PFSK-1 (cell line): ENCODE data around the gene TAAR2.

Source experiments
- FOXP2 ChIP-seq: optimal IDR thresholded peaks from 2 replicates; pipeline ENCODE3; 2011; ENCODE audit warnings: borderline replicate concordance, control low read depth, inconsistent platforms; ENCODE audit not compliant: insufficient read depth; ENCODE audit errors: extremely low read length, extremely low read depth
- POLR2AphosphoS5 ChIP-seq: IDR thresholded peaks from 2 replicates; pipeline ENCODE4 v1.6.1; 2012; ENCODE audit warnings: low read depth, mild to moderate bottlenecking, control low read depth, low read length, moderate library complexity
- SIN3A ChIP-seq: IDR thresholded peaks from 2 replicates; pipeline ENCODE4 v1.6.1; 2012; ENCODE audit warnings: mild to moderate bottlenecking, low read length, moderate library complexity, borderline replicate concordance; ENCODE audit not compliant: insufficient read depth
- TAF1 ChIP-seq: IDR thresholded peaks from 2 replicates; pipeline ENCODE4 v1.6.1; 2012; ENCODE audit warnings: low read length, control low read depth, borderline replicate concordance; ENCODE audit not compliant: insufficient read depth
- TF ChIP-seq, protein P1 (sequence below), 2 experiments: IDR thresholded peaks; 2 replicates each; pipeline versions ENCODE4 v1.6.1 to v1.8.0; 2011 to 2012; ENCODE audit warnings: low read depth in 2 of 2, low read length in 2 of 2, control low read depth in 1 of 2, inconsistent platforms in 1 of 2, mild to moderate bottlenecking in 1 of 2, moderate library complexity in 1 of 2; ENCODE audit not compliant: insufficient read depth in 1 of 2

TAAR2 gene

GRCh38 chr6:132664309-132665034 is 40.4 kb upstream of the TAAR2 start:
- TF ChIP-seq TAF1, result no peak
- TF ChIP-seq, protein P1, sequence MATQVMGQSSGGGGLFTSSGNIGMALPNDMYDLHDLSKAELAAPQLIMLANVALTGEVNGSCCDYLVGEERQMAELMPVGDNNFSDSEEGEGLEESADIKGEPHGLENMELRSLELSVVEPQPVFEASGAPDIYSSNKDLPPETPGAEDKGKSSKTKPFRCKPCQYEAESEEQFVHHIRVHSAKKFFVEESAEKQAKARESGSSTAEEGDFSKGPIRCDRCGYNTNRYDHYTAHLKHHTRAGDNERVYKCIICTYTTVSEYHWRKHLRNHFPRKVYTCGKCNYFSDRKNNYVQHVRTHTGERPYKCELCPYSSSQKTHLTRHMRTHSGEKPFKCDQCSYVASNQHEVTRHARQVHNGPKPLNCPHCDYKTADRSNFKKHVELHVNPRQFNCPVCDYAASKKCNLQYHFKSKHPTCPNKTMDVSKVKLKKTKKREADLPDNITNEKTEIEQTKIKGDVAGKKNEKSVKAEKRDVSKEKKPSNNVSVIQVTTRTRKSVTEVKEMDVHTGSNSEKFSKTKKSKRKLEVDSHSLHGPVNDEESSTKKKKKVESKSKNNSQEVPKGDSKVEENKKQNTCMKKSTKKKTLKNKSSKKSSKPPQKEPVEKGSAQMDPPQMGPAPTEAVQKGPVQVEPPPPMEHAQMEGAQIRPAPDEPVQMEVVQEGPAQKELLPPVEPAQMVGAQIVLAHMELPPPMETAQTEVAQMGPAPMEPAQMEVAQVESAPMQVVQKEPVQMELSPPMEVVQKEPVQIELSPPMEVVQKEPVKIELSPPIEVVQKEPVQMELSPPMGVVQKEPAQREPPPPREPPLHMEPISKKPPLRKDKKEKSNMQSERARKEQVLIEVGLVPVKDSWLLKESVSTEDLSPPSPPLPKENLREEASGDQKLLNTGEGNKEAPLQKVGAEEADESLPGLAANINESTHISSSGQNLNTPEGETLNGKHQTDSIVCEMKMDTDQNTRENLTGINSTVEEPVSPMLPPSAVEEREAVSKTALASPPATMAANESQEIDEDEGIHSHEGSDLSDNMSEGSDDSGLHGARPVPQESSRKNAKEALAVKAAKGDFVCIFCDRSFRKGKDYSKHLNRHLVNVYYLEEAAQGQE (IDR thresholded peaks at IDR 0.05; ENCODE audit: insufficient read depth in 1 of 2, low read depth in 2 of 2, low read length in 2 of 2), result no peak
- TF ChIP-seq SIN3A, result no peak
- TF ChIP-seq FOXP2, result no peak

DNA sequence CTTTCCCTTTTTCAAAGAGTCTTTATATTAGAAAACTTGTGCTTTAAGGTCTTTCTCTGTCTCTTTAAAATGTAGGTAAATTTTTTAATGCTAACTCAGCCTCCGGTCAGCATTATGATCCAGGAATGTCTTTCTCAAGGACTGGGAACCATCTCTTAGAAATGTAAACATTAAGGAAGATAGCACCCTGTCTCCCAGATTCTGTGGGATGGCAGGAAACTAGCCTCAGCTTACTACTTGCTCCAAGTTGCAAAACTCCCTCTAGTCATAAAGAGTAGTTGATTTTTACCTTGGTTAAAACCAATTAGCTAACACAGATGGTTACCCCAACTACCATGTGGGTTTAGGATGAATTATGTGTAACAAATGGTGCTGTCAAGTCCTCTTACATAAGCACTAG is 39.6 kb upstream of the TAAR2 start:
- TF ChIP-seq, protein P1 (IDR thresholded peaks at IDR 0.05; ENCODE audit: insufficient read depth in 1 of 2, low read depth in 2 of 2, low read length in 2 of 2), result no peak

DNA sequence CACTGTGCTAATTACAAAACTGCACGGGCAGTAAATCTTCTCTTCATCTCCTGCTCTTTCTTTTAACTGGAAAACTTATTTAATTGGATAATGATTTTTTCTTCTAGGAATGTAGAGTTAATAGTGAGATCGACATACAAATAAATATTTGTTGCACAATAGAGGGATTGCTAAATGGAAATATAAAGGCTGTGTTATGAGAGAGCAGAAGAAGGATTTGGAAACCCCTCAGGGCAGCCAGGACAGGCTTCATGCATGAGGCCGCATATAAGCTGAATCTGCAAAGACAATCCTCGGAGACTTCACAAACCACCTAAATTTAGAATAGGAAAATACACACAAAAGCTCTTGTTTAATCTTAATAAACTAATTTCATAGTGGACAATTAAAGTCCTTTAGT is 37.8 kb upstream of the TAAR2 start:
- TF ChIP-seq, protein P1 (IDR thresholded peaks at IDR 0.05; ENCODE audit: insufficient read depth in 1 of 2, low read depth in 2 of 2, low read length in 2 of 2), result no peak
- TF ChIP-seq FOXP2, result no peak
- TF ChIP-seq POLR2AphosphoS5, result no peak
- TF ChIP-seq SIN3A, result no peak

DNA sequence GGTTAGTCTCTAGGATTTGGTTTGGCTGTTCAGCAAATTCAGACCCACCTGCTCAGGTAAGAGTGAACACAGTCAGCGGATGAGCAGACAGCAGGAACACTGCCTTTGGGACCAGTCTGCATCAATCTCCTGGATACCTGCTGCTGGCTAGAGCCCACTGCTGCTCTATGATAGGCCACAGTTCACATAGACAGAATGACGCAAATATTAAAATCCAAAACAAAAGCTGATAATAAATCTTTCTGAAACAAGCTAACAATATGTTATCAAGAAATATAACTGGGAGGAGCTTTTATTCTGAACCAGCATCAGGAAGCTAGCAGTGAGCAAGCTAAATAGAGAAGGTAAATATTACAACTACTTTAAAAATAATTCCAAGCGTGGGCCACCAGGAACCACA is 35.0 kb upstream of the TAAR2 start, which contains the start of gene TAAR1:
TAAR1 (minus strand) TSS at position 101 of the 400 bp plus-strand sequence. CDS start 13,179 bp downstream, outside the sequence.
- TF ChIP-seq, protein P1 (IDR thresholded peaks at IDR 0.05; ENCODE audit: insufficient read depth in 1 of 2, low read depth in 2 of 2, low read length in 2 of 2), result no peak
- TF ChIP-seq TAF1 (no peak), FOXP2 (no peak), POLR2AphosphoS5 (no peak), SIN3A (no peak)

- TF ChIP-seq POLR2AphosphoS5 (no peak), TAF1 (no peak), FOXP2 (no peak)
These were observed 27.0 kb upstream of the TAAR2 start for GRCh38 chr6:132651062-132651461.

GRCh38 chr6:132650429-132650828 is 26.4 kb upstream of the TAAR2 start:
- TF ChIP-seq SIN3A, result no peak
- TF ChIP-seq TAF1, result no peak
- TF ChIP-seq FOXP2, result no peak
